Mesenchymal stem cell (in vitro differentiated cells and primary cell): Measurements from ENCODE around the gene ZNF710.
"Not testable (repeated sequence)": the region's sequence is repeated elsewhere in the genome, so short reads cannot be mapped to it uniquely, and the experiment has no call there.

Experiments
- DNase-seq: peaks from one replicate; pipeline ENCODE4 v3.0.0-alpha.2; 2013
- H2AFZ ChIP-seq: one replicate; pipeline ENCODE4 v1.6.1; 2013; ENCODE audit warnings: low read depth, mild to moderate bottlenecking, control low read depth, inconsistent platforms, low read length, moderate library complexity
- H2AK5ac ChIP-seq: 2 replicates; pipeline ENCODE4 v1.6.1; 2013; ENCODE audit warnings: low read length, moderate library complexity, mild to moderate bottlenecking, inconsistent platforms; ENCODE audit not compliant: severe bottlenecking
- H2BK120ac ChIP-seq: one replicate; pipeline ENCODE4 v1.6.1; 2013; ENCODE audit warnings: low read depth, mild to moderate bottlenecking, inconsistent platforms, low read length, moderate library complexity
- H2BK12ac ChIP-seq, 2 experiments: one replicate each; pipeline ENCODE4 v1.6.1; 2013; ENCODE audit warnings: inconsistent platforms in 2 of 2, low read length in 2 of 2, mild to moderate bottlenecking in 2 of 2, moderate library complexity in 2 of 2, control low read depth in 1 of 2
- H2BK15ac ChIP-seq: one replicate; pipeline ENCODE4 v1.6.1; 2013; ENCODE audit warnings: mild to moderate bottlenecking, low read depth, inconsistent platforms; ENCODE audit not compliant: poor library complexity, severe bottlenecking
- H2BK5ac ChIP-seq: 2 replicates; pipeline ENCODE4 v1.6.1; 2013; ENCODE audit warnings: low read depth, mild to moderate bottlenecking, low read length, control low read depth, inconsistent platforms; ENCODE audit not compliant: poor library complexity, severe bottlenecking
- H3K14ac ChIP-seq, 2 experiments: one replicate each; pipeline ENCODE4 v1.6.1; 2013; ENCODE audit warnings: inconsistent platforms in 2 of 2, low read length in 2 of 2, control low read depth in 1 of 2, mild to moderate bottlenecking in 1 of 2, moderate library complexity in 1 of 2
- H3K18ac ChIP-seq, 2 experiments: one replicate each; pipeline ENCODE4 v1.6.1; 2013; ENCODE audit warnings: inconsistent platforms in 2 of 2, low read length in 2 of 2, control low read depth in 1 of 2, low read depth in 1 of 2, mild to moderate bottlenecking in 1 of 2
- H3K23ac ChIP-seq, 2 experiments: one replicate each; pipeline ENCODE4 v1.6.1; 2013; ENCODE audit warnings: inconsistent platforms in 2 of 2, low read length in 2 of 2, mild to moderate bottlenecking in 2 of 2, moderate library complexity in 2 of 2, control low read depth in 1 of 2
- H3K27ac ChIP-seq: 2 replicates; pipeline ENCODE4 v1.5.1; 2013; ENCODE audit warnings: mild to moderate bottlenecking, moderate library complexity, low read length, control low read depth, inconsistent platforms; ENCODE audit not compliant: poor library complexity, severe bottlenecking
- H3K27me3 ChIP-seq, 2 experiments: 2 replicates each; pipeline versions ENCODE4 v1.6.1 to v1.7.0; 2013; ENCODE audit warnings: low read length in 2 of 2, mild to moderate bottlenecking in 2 of 2, moderate library complexity in 2 of 2, control low read depth in 1 of 2, inconsistent platforms in 1 of 2; ENCODE audit not compliant: control insufficient read depth in 1 of 2, insufficient read depth in 1 of 2
- H3K36me3 ChIP-seq, 2 experiments: 2 replicates each; pipeline versions ENCODE4 v1.6.1 to v1.7.0; 2013; ENCODE audit warnings: low read length in 2 of 2, control low read depth in 1 of 2, inconsistent platforms in 1 of 2, low read depth in 1 of 2, mild to moderate bottlenecking in 1 of 2; ENCODE audit not compliant: insufficient read depth in 2 of 2, control insufficient read depth in 1 of 2
- H3K4ac ChIP-seq, 2 experiments: one replicate each; pipeline ENCODE4 v1.6.1; 2013; ENCODE audit warnings: inconsistent platforms in 2 of 2, low read length in 2 of 2, mild to moderate bottlenecking in 2 of 2, moderate library complexity in 2 of 2, control low read depth in 1 of 2, low read depth in 1 of 2
- H3K4me1 ChIP-seq: 2 replicates; pipeline ENCODE4 v1.6.1; 2013; ENCODE audit warnings: low read depth, low read length, control low read depth; ENCODE audit not compliant: control insufficient read depth, insufficient read depth
- H3K4me2 ChIP-seq: 2 replicates; pipeline ENCODE4 v1.6.1; 2013; ENCODE audit warnings: low read length, mild to moderate bottlenecking, inconsistent platforms; ENCODE audit not compliant: poor library complexity, severe bottlenecking
- H3K4me3 ChIP-seq, 2 experiments: 2 replicates each; pipeline versions ENCODE4 v1.5.1 to v1.7.0; 2013; ENCODE audit warnings: low read length in 2 of 2, mild to moderate bottlenecking in 2 of 2, control low read depth in 1 of 2, low read depth in 1 of 2; ENCODE audit not compliant: insufficient read depth in 1 of 2
- H3K79me1 ChIP-seq: replicated peaks from 2 replicates; pipeline ENCODE4 v1.6.1; 2013; ENCODE audit warnings: mild to moderate bottlenecking, control low read depth, low read length, inconsistent platforms; ENCODE audit not compliant: poor library complexity, severe bottlenecking
- H3K9ac ChIP-seq: 2 replicates; pipeline ENCODE4 v1.7.0; 2013; ENCODE audit warnings: mild to moderate bottlenecking, low read length, moderate library complexity
- H3K9me3 ChIP-seq: 2 replicates; pipeline ENCODE4 v1.7.0; 2013; ENCODE audit warnings: mild to moderate bottlenecking, low read length; ENCODE audit not compliant: control insufficient read depth
- H4K8ac ChIP-seq: one replicate; pipeline ENCODE4 v1.6.1; 2013; ENCODE audit warnings: inconsistent platforms, mild to moderate bottlenecking, low read length, moderate library complexity
- H4K91ac ChIP-seq: one replicate; pipeline ENCODE4 v1.6.1; 2013; ENCODE audit warnings: mild to moderate bottlenecking, low read length, inconsistent platforms
- WGBS: methylation state at CpG from one replicate; pipeline ENCODE4 v1.1.7; 2013; ENCODE audit warnings: mixed read lengths; 5-methylcytosine and 5-hydroxymethylcytosine counted together

Gene ZNF710

GRCh38 chr15:90104551-90104950 lies 103.4 kb downstream of the ZNF710 start:
- Histone ChIP-seq H3K4ac (no peak overlapping the region), H3K4me1 (peaks cover 27% of the 10 kb centered on the region), H2AK5ac (no peak overlapping the region), H3K4me3 (no peak overlapping the region), H3K27ac (no peak overlapping the region), H2BK12ac (no peak overlapping the region), H2BK15ac (no peak overlapping the region), H3K14ac (no peak overlapping the region), H2BK120ac (no peak overlapping the region), H3K36me3 (no peaks in the 10 kb centered on the region), H3K27me3 (peaks cover 0 to 14% of the 10 kb centered on the region in 2 experiments), H3K23ac (no peak overlapping the region), H3K79me1 (no peaks in the 10 kb centered on the region), H2AFZ (no peak overlapping the region), H3K4me2 (no peak overlapping the region), H2BK5ac (no peak overlapping the region), H4K8ac (no peak overlapping the region), H3K18ac (no peak overlapping the region), H3K9ac (no peak overlapping the region), H3K9me3 (no peaks in the 10 kb centered on the region), H4K91ac (no peak overlapping the region)
- 84% methylated on average over 3 of the region's 4 CpGs for WGBS
- DNase-seq, result no peak

GRCh38 chr15:90105521-90105920 lies 104.4 kb downstream of the ZNF710 start:
- H4K8ac ChIP-seq, result no peak overlapping the region
- H3K23ac ChIP-seq, result no peak overlapping the region
- 77% methylated on average over 7 of the region's 7 CpGs for WGBS

GRCh38 chr15:90106522-90107117 lies 105.5 kb downstream of the ZNF710 start:
- H3K4me1 ChIP-seq, result peaks cover 12% of the 10 kb centered on the region
- no peak overlapping the region for H2BK5ac ChIP-seq
- peaks cover 0 to 14% of the 10 kb centered on the region in 2 experiments for H3K27me3 ChIP-seq
- no peak overlapping the region for H2AFZ ChIP-seq
- H3K4ac ChIP-seq, result no peak overlapping the region
- H3K79me1 ChIP-seq, result no peaks in the 10 kb centered on the region
- H3K23ac ChIP-seq, result no peak overlapping the region
- no peak overlapping the region for H3K14ac ChIP-seq
- no peaks in the 10 kb centered on the region for H3K36me3 ChIP-seq
- 56% methylated on average over 6 of the region's 7 CpGs for WGBS
- H4K91ac ChIP-seq, result no peak overlapping the region
- H3K9ac ChIP-seq, result no peak overlapping the region
- no peak overlapping the region for H3K27ac ChIP-seq
- peak; percentile 50 for DNase-seq
- no peaks in the 10 kb centered on the region for H3K9me3 ChIP-seq
- H2BK12ac ChIP-seq, result peak overlapping the region in 1 of 2 experiments; percentile 29
- H2BK15ac ChIP-seq, result no peak overlapping the region
- H3K4me3 ChIP-seq, result no peak overlapping the region
- H2BK120ac ChIP-seq, result no peak overlapping the region
- H4K8ac ChIP-seq, result peak overlapping the region; percentile 1
- no peak overlapping the region for H2AK5ac ChIP-seq
- H3K18ac ChIP-seq, result peak overlapping the region in 1 of 2 experiments; percentile 6
- peak overlapping the region; percentile 36 for H3K4me2 ChIP-seq

More at GRCh38 chr15:90105521-90105920, 104.4 kb downstream of the ZNF710 start:
- Histone ChIP-seq H2BK5ac (no peak overlapping the region), H3K9me3 (no peaks in the 10 kb centered on the region), H2AFZ (no peak overlapping the region), H2BK120ac (no peak overlapping the region), H2BK12ac (no peak overlapping the region), H2AK5ac (no peak overlapping the region), H3K36me3 (no peaks in the 10 kb centered on the region), H3K18ac (no peak overlapping the region), H3K14ac (no peak overlapping the region), H4K91ac (no peak overlapping the region), H3K4ac (no peak overlapping the region), H3K9ac (no peak overlapping the region), H3K79me1 (no peaks in the 10 kb centered on the region), H3K27ac (no peak overlapping the region), H3K4me2 (no peak overlapping the region), H3K4me1 (peaks cover 19% of the 10 kb centered on the region), H2BK15ac (no peak overlapping the region), H3K27me3 (peaks cover 0 to 14% of the 10 kb centered on the region in 2 experiments), H3K4me3 (no peak overlapping the region)
- DNase-seq, result no peak

GRCh38 chr15:90108038-90108437 lies 106.9 kb downstream of the ZNF710 start:
- peaks cover 0 to 14% of the 10 kb centered on the region in 2 experiments for H3K27me3 ChIP-seq
- H4K8ac ChIP-seq, H3K4me2 ChIP-seq, H3K23ac ChIP-seq, H3K79me1 ChIP-seq, H3K18ac ChIP-seq, H3K4me3 ChIP-seq, H2BK120ac ChIP-seq, H2BK5ac ChIP-seq, H2BK12ac ChIP-seq, H3K4ac ChIP-seq, H2BK15ac ChIP-seq, H4K91ac ChIP-seq, DNase-seq, H3K9me3 ChIP-seq, H3K27ac ChIP-seq, H2AK5ac ChIP-seq, H3K14ac ChIP-seq, H2AFZ ChIP-seq, H3K36me3 ChIP-seq, H3K9ac ChIP-seq: not testable (repeated sequence)
- H3K4me1 ChIP-seq, result peaks cover 12% of the 10 kb centered on the region
- 72% methylated on average over 2 of the region's 5 CpGs for WGBS
